Stimulated activated CD4-positive, alpha-beta T cell treated with anti-CD3 and anti-CD28 coated beads, Interleukin-2, amount 100 ng/mL, for 4 hours (primary cell): ENCODE data around the gene KCNG2.

Source experiments
- DNase-seq: peaks from one replicate; pipeline ENCODE4 v3.0.0-alpha.2; 2020; ENCODE audit warnings: low read depth

The KCNG2 gene

GRCh38 chr18:79911344-79912270 is 113.9 kb downstream of the KCNG2 start:
- DNase-seq, result no peak

GRCh38 chr18:79912409-79912991 is 114.8 kb downstream of the KCNG2 start:
- DNase-seq, result peak; percentile 22

GRCh38 chr18:79912994-79913831 is 115.5 kb downstream of the KCNG2 start:
- no peak for DNase-seq

- no peak for DNase-seq
Measured at GRCh38 chr18:79914614-79915160, 116.9 kb downstream of the KCNG2 start.

- no peak for DNase-seq
Measured at GRCh38 chr18:79915161-79916127, 117.7 kb downstream of the KCNG2 start.

GRCh38 chr18:79916128-79916494 is 118.4 kb downstream of the KCNG2 start:
- DNase-seq, result no peak

- no peak for DNase-seq
Measured at GRCh38 chr18:79916546-79917168, 118.9 kb downstream of the KCNG2 start.

- no peak for DNase-seq
Measured at GRCh38 chr18:79917169-79917852, 119.6 kb downstream of the KCNG2 start.

- DNase-seq, result no peak
Measured at GRCh38 chr18:79917853-79918614, 120.3 kb downstream of the KCNG2 start.

GRCh38 chr18:79918615-79919011 is 120.9 kb downstream of the KCNG2 start:
- no peak for DNase-seq

- no peak for DNase-seq
Measured at GRCh38 chr18:79919089-79919488, 121.4 kb downstream of the KCNG2 start.

- no peak for DNase-seq
Measured at GRCh38 chr18:79921984-79922965, 124.5 kb downstream of the KCNG2 start.

- no peak for DNase-seq
Measured at GRCh38 chr18:79922971-79923411, 125.3 kb downstream of the KCNG2 start.

GRCh38 chr18:79923896-79924585 is 126.3 kb downstream of the KCNG2 start:
- no peak for DNase-seq

- DNase-seq, result no peak
Measured at GRCh38 chr18:79924814-79925731, 127.3 kb downstream of the KCNG2 start.

- DNase-seq, result no peak
Measured at GRCh38 chr18:79926306-79926705, 128.6 kb downstream of the KCNG2 start.
